CD4-positive, CD25-positive, alpha-beta regulatory T cell (primary cell): ENCODE results near the gene PRKAG2. TPM values are rescaled to one million over a fixed set of nuclear protein-coding genes. Genes with fewer than 3 reads are reported as not detected.

ENCODE experiments used
- ATAC-seq, 2 donors: fragments of 150-1000 bp; cut with Tn5 transposase; one replicate each; pipeline ENCODE4 v1.10.0; 2021; ENCODE audit warnings: low read depth in 2 of 2, moderate number of reproducible peaks in 2 of 2, moderate library complexity in 1 of 2
- DNase-seq, 3 donors: peaks; one replicate each; pipeline versions ENCODE4 v3.0.0 to v3.0.0-alpha.2; 2012 to 2022; ENCODE audit warnings: mixed read lengths in 1 of 3
- H3K27ac ChIP-seq: one replicate; pipeline ENCODE4 v1.7.0; 2013; ENCODE audit warnings: mild to moderate bottlenecking, low read length; ENCODE audit not compliant: insufficient read depth, poor library complexity, severe bottlenecking
- H3K27me3 ChIP-seq: one replicate; pipeline ENCODE4 v1.7.0; 2013; ENCODE audit warnings: low read length; ENCODE audit not compliant: control insufficient read depth, insufficient read depth
- H3K36me3 ChIP-seq: one replicate; pipeline ENCODE4 v1.7.0; 2013; ENCODE audit warnings: mild to moderate bottlenecking, low read length, moderate library complexity; ENCODE audit not compliant: control insufficient read depth, insufficient read depth
- H3K4me1 ChIP-seq: 2 replicates; pipeline ENCODE4 v1.7.0; 2013; ENCODE audit warnings: mild to moderate bottlenecking, low read length; ENCODE audit not compliant: insufficient read depth, control insufficient read depth, poor library complexity, severe bottlenecking
- H3K4me3 ChIP-seq: one replicate; pipeline ENCODE4 v1.7.0; 2013; ENCODE audit warnings: low read depth, mild to moderate bottlenecking, low read length, moderate library complexity
- H3K9me3 ChIP-seq, 2 experiments: 1 replicate in 1 of 2; 2 replicates in 1 of 2; pipeline ENCODE4 v1.7.0; 2013; ENCODE audit warnings: low read length in 2 of 2, mild to moderate bottlenecking in 1 of 2, moderate library complexity in 1 of 2; ENCODE audit not compliant: control insufficient read depth in 2 of 2
- H3K27ac Mint-ChIP-seq, 3 donors: one replicate each; pipeline ENCODE4 v1.8.0; 2020 to 2022; ENCODE audit warnings: mild to moderate bottlenecking in 3 of 3, mixed read lengths in 3 of 3, moderate library complexity in 2 of 3
- H3K27me3 Mint-ChIP-seq: one replicate; pipeline ENCODE4 v1.8.0; 2022; ENCODE audit warnings: mild to moderate bottlenecking, mixed read lengths
- H3K36me3 Mint-ChIP-seq: one replicate; pipeline ENCODE4 v1.8.0; 2020; ENCODE audit warnings: mixed read lengths
- H3K4me1 Mint-ChIP-seq, 4 donors: one replicate each; pipeline ENCODE4 v1.8.0; 2020 to 2022; ENCODE audit warnings: mixed read lengths in 4 of 4, mild to moderate bottlenecking in 1 of 4
- H3K4me3 Mint-ChIP-seq, 4 donors: one replicate each; pipeline ENCODE4 v1.8.0; 2020 to 2022; ENCODE audit warnings: mild to moderate bottlenecking in 4 of 4, mixed read lengths in 4 of 4, moderate library complexity in 3 of 4
- H3K9me3 Mint-ChIP-seq, 7 donors: one replicate each; pipeline ENCODE4 v1.8.0; 2020 to 2022; ENCODE audit warnings: mixed read lengths in 7 of 7, mild to moderate bottlenecking in 3 of 7, moderate library complexity in 2 of 7
- polyA plus RNA-seq, 4 donors: library from polyadenylated mRNA; unstranded; fragments of 300-500 nt; fragmentation: Illumina TruSeq; gene quantifications; one replicate each; pipeline ENCODE4 v1.2.3, GENCODE V29; 2021
- total RNA-seq: library from RNA; stranded (reverse); gene quantifications from one replicate; pipeline ENCODE4 v1.2.3, GENCODE V29; 2022

Gene PRKAG2
- total and polyA plus RNA-seq, 5 donors from 2014 or later = 19.9 to 43.0 (median 26.1) TPM

- no peak for ATAC-seq
- no peak for DNase-seq
Observed at GRCh38 chr7:151724920-151725584, 151.9 kb downstream of the PRKAG2 start.

GRCh38 chr7:151724250-151724915 is 152.5 kb downstream of the PRKAG2 start:
- peaks cover 0 to 2% (median 0%) of the 10 kb centered on the region in 7 donors for H3K9me3 Mint-ChIP-seq
- no peak for ATAC-seq
- H3K4me1 Mint-ChIP-seq = peaks cover 0 to 14% (median 7%) of the 10 kb centered on the region in 4 donors
- H3K4me3 ChIP-seq = no peak overlapping the region
- no peaks in the 10 kb centered on the region for H3K36me3 ChIP-seq
- peaks cover 13% of the 10 kb centered on the region for H3K36me3 Mint-ChIP-seq
- no peak for DNase-seq
- H3K27ac ChIP-seq = no peak overlapping the region
- H3K27me3 ChIP-seq = no peaks in the 10 kb centered on the region
- H3K4me3 Mint-ChIP-seq = no peak overlapping the region
- no peaks in the 10 kb centered on the region for H3K4me1 ChIP-seq
- H3K9me3 ChIP-seq = no peaks in the 10 kb centered on the region
- H3K27me3 Mint-ChIP-seq = no peaks in the 10 kb centered on the region
- H3K27ac Mint-ChIP-seq = no peak overlapping the region

More at GRCh38 chr7:151724920-151725584, 151.9 kb downstream of the PRKAG2 start:
- H3K9me3 Mint-ChIP-seq = peaks cover 0 to 2% (median 0%) of the 10 kb centered on the region in 7 donors
- H3K27me3 ChIP-seq = no peaks in the 10 kb centered on the region
- H3K36me3 Mint-ChIP-seq = peaks cover 9% of the 10 kb centered on the region
- H3K27me3 Mint-ChIP-seq = no peaks in the 10 kb centered on the region
- H3K27ac Mint-ChIP-seq = no peak overlapping the region
- H3K9me3 ChIP-seq = no peaks in the 10 kb centered on the region
- no peaks in the 10 kb centered on the region for H3K36me3 ChIP-seq
- H3K4me3 Mint-ChIP-seq = no peak overlapping the region
- no peaks in the 10 kb centered on the region for H3K4me1 ChIP-seq
- H3K27ac ChIP-seq = no peak overlapping the region
- H3K4me1 Mint-ChIP-seq = peaks cover 0 to 15% (median 11%) of the 10 kb centered on the region in 4 donors
- no peak overlapping the region for H3K4me3 ChIP-seq

- Mint-ChIP-seq H3K4me1 (peaks cover 0 to 14% (median 5%) of the 10 kb centered on the region in 4 donors), H3K9me3 (peaks cover 0 to 2% (median 0%) of the 10 kb centered on the region in 7 donors), H3K36me3 (peaks cover 12% of the 10 kb centered on the region), H3K4me3 (no peak overlapping the region), H3K27me3 (no peaks in the 10 kb centered on the region), H3K27ac (no peak overlapping the region)
- Histone ChIP-seq H3K36me3 (no peaks in the 10 kb centered on the region), H3K27ac (no peak overlapping the region), H3K4me1 (no peaks in the 10 kb centered on the region), H3K9me3 (no peaks in the 10 kb centered on the region), H3K27me3 (no peaks in the 10 kb centered on the region), H3K4me3 (no peak overlapping the region)
- DNase-seq (no peak), ATAC-seq (no peak)
Observed at GRCh38 chr7:151723321-151723720, 153.6 kb downstream of the PRKAG2 start.

- Histone ChIP-seq H3K9me3 (no peaks in the 10 kb centered on the region), H3K36me3 (peaks cover 2% of the 10 kb centered on the region), H3K4me1 (no peaks in the 10 kb centered on the region), H3K27me3 (no peaks in the 10 kb centered on the region), H3K27ac (no peak overlapping the region), H3K4me3 (no peak overlapping the region)
- Mint-ChIP-seq H3K4me1 (peaks cover 0 to 14% (median 4%) of the 10 kb centered on the region in 4 donors), H3K9me3 (no peaks in the 10 kb centered on the region), H3K36me3 (peaks cover 12% of the 10 kb centered on the region), H3K27me3 (no peaks in the 10 kb centered on the region), H3K4me3 (no peak overlapping the region), H3K27ac (no peak overlapping the region)
- ATAC-seq (no peak), DNase-seq (no peak)
Observed at GRCh38 chr7:151722533-151722932, 154.4 kb downstream of the PRKAG2 start.

GRCh38 chr7:151721694-151722093 is 155.2 kb downstream of the PRKAG2 start:
- Mint-ChIP-seq H3K4me3 (no peak overlapping the region), H3K27me3 (no peaks in the 10 kb centered on the region), H3K36me3 (peaks cover 12% of the 10 kb centered on the region), H3K4me1 (peaks cover 0 to 14% (median 4%) of the 10 kb centered on the region in 4 donors), H3K9me3 (peaks cover 0 to under 1% (median 0%) of the 10 kb centered on the region in 7 donors), H3K27ac (peak overlapping the region in 1 of 3 donors; percentile 7)
- H3K36me3 ChIP-seq = peaks cover 2% of the 10 kb centered on the region
- no peak for DNase-seq
- H3K27me3 ChIP-seq = no peaks in the 10 kb centered on the region
- H3K4me3 ChIP-seq = no peak overlapping the region
- H3K4me1 ChIP-seq = no peaks in the 10 kb centered on the region
- no peaks in the 10 kb centered on the region for H3K9me3 ChIP-seq
- no peak for ATAC-seq
- no peak overlapping the region for H3K27ac ChIP-seq

GRCh38 chr7:151721236-151721635 is 155.7 kb downstream of the PRKAG2 start:
- Histone ChIP-seq H3K36me3 (peaks cover 2% of the 10 kb centered on the region), H3K27ac (no peak overlapping the region), H3K27me3 (no peaks in the 10 kb centered on the region), H3K4me1 (no peaks in the 10 kb centered on the region), H3K4me3 (no peak overlapping the region), H3K9me3 (no peaks in the 10 kb centered on the region)
- Mint-ChIP-seq H3K27me3 (no peaks in the 10 kb centered on the region), H3K36me3 (peaks cover 9% of the 10 kb centered on the region), H3K4me3 (no peak overlapping the region), H3K9me3 (peaks cover 0 to 2% (median 0%) of the 10 kb centered on the region in 7 donors), H3K27ac (no peak overlapping the region), H3K4me1 (peaks cover 0 to 11% (median 2%) of the 10 kb centered on the region in 4 donors)
- DNase-seq (no peak), ATAC-seq (no peak)

- Histone ChIP-seq H3K27ac (no peak overlapping the region), H3K36me3 (peaks cover 2% of the 10 kb centered on the region), H3K4me3 (no peak overlapping the region), H3K27me3 (no peaks in the 10 kb centered on the region), H3K9me3 (no peaks in the 10 kb centered on the region), H3K4me1 (no peaks in the 10 kb centered on the region)
- Mint-ChIP-seq H3K9me3 (peaks cover 0 to 2% (median 0%) of the 10 kb centered on the region in 7 donors), H3K4me1 (peaks cover 0 to 12% (median 2%) of the 10 kb centered on the region in 4 donors), H3K27ac (no peak overlapping the region), H3K36me3 (peaks cover 9% of the 10 kb centered on the region), H3K27me3 (no peaks in the 10 kb centered on the region), H3K4me3 (no peak overlapping the region)
- DNase-seq = no peak
- ATAC-seq = no peak
Observed at GRCh38 chr7:151720280-151720679, 156.6 kb downstream of the PRKAG2 start.
